Lung (tissue), 12 donors: ENCODE data around the gene CORO7. TPM values are rescaled to one million over a fixed set of nuclear protein-coding genes. Genes with fewer than 3 reads are reported as not detected.

Experiments used
- ATAC-seq: fragments of 200-7000 bp; cut with Tn5 transposase; one replicate; pipeline ENCODE4 v1.9.1; 2020; ENCODE audit warnings: moderate number of reproducible peaks; ENCODE audit not compliant: insufficient read depth, low FRiP score
- DNase-seq, 3 donors: peaks; one replicate each; pipeline ENCODE4 v3.0.0-alpha.2; 2013 to 2017
- H3K27ac ChIP-seq, 2 donors: one replicate each; pipeline ENCODE4 v1.5.1; 2013; ENCODE audit warnings: mild to moderate bottlenecking in 2 of 2, moderate library complexity in 2 of 2, control low read depth in 1 of 2, inconsistent platforms in 1 of 2, low read depth in 1 of 2, low read length in 1 of 2
- H3K27me3 ChIP-seq, 3 donors: one replicate each; pipeline ENCODE4 v1.5.1; 2013; ENCODE audit warnings: low read length in 2 of 3; ENCODE audit not compliant: control insufficient read depth in 3 of 3, insufficient read depth in 3 of 3
- H3K36me3 ChIP-seq, 4 donors: one replicate each; pipeline ENCODE4 v1.5.1; 2013; ENCODE audit warnings: low read length in 4 of 4, mild to moderate bottlenecking in 1 of 4, moderate library complexity in 1 of 4; ENCODE audit not compliant: control insufficient read depth in 4 of 4, insufficient read depth in 4 of 4
- H3K4me1 ChIP-seq, 5 donors: one replicate each; pipeline ENCODE4 v1.5.1; 2013; ENCODE audit warnings: low read length in 5 of 5, mild to moderate bottlenecking in 2 of 5, moderate library complexity in 1 of 5; ENCODE audit not compliant: control insufficient read depth in 5 of 5, insufficient read depth in 5 of 5
- H3K4me3 ChIP-seq: one replicate; pipeline ENCODE4 v1.5.1; 2013; ENCODE audit warnings: mild to moderate bottlenecking, control low read depth, moderate library complexity
- H3K9ac ChIP-seq, 2 donors: one replicate each; pipeline ENCODE4 v1.5.1; 2013; ENCODE audit warnings: low read length in 2 of 2, control low read depth in 1 of 2; ENCODE audit not compliant: insufficient read depth in 1 of 2
- H3K9me3 ChIP-seq, 4 donors: one replicate each; pipeline ENCODE4 v1.5.1; 2013; ENCODE audit warnings: low read length in 3 of 4, mild to moderate bottlenecking in 1 of 4, moderate library complexity in 1 of 4; ENCODE audit not compliant: control insufficient read depth in 4 of 4, insufficient read depth in 3 of 4
- CTCF ChIP-seq: IDR thresholded peaks from 2 replicates; pipeline ENCODE4 v1.5.1; 2012; ENCODE audit warnings: mild to moderate bottlenecking; ENCODE audit errors: control extremely low read depth, extremely low read depth
- WGBS, 2 donors: extraction: QIAGEN DNeasy Blood & Tissue Kit; methylation state at CpG; one replicate each; pipeline ENCODE4 v1.1.7; 2013; 5-methylcytosine and 5-hydroxymethylcytosine counted together
- polyA plus RNA-seq, 2 donors: library from polyadenylated mRNA; stranded (reverse); fragments of 200-250 nt; gene quantifications; one replicate each; pipeline ENCODE4 v1.2.1, GENCODE V29; 2013
- total RNA-seq, 2 donors: library from RNA; depleted of rRNA in 1 of 2; stranded (reverse); fragments of >200 nt in 1 of 2; gene quantifications; one replicate each; pipeline ENCODE4 v1.2.1, GENCODE V29; 2014 to 2021
- donor health status: control.
- donor health status: control.
- donor health status: Bipolar disorder and iron deficiency.
- donor health status: healthy.
- donor health status: DM: yes; HTN: yes; CAD: no.

CORO7 gene
- total and polyA plus RNA-seq, 4 donors, result 27.8 to 86.2 (median 46.1) TPM

- DNase-seq (peak in 2 of 3 donors; percentile 39 to 53), ATAC-seq (no peak)
- H3K36me3 ChIP-seq, result no peaks in the 10 kb centered on the region
- H3K4me3 ChIP-seq, result no peak overlapping the region
- no peak for TF ChIP-seq CTCF
- H3K27me3 ChIP-seq, result no peaks in the 10 kb centered on the region
- peak overlapping the region in 1 of 2 donors; percentile 94 for H3K27ac ChIP-seq
- H3K9me3 ChIP-seq, result no peaks in the 10 kb centered on the region
- 50 to 66% methylated on average over 13 of the region's 13 CpGs for whole genome bisulfite sequencing, 2 donors
- peaks cover 6 to 59% (median 54%) of the 10 kb centered on the region in 5 donors for H3K4me1 ChIP-seq
- no peak overlapping the region for H3K9ac ChIP-seq
Measured at GRCh38 chr16:4318451-4318910, 97.9 kb downstream of the CORO7 start.

- Histone ChIP-seq H3K4me3 (no peak overlapping the region), H3K36me3 (no peaks in the 10 kb centered on the region), H3K27ac (peak overlapping the region; percentile 79 to 94), H3K9ac (no peak overlapping the region), H3K27me3 (no peaks in the 10 kb centered on the region), H3K4me1 (peaks cover 6 to 56% (median 48%) of the 10 kb centered on the region in 5 donors), H3K9me3 (no peaks in the 10 kb centered on the region)
- ATAC-seq, result no peak
- TF ChIP-seq CTCF, result no peak
- peak in 2 of 3 donors; percentile 43 to 50 for DNase-seq
- WGBS, 2 donors, result 41 to 63% methylated on average over 8 to 12 of the region's 12 CpGs
Measured at GRCh38 chr16:4317532-4318450, 98.6 kb downstream of the CORO7 start.

- WGBS, 2 donors, result 25 to 75% methylated on average over 16 to 20 of the region's 20 CpGs
- no peak overlapping the region for H3K9ac ChIP-seq
- no peak for TF ChIP-seq CTCF
Measured at GRCh38 chr16:4316864-4317531, 99.4 kb downstream of the CORO7 start.

More at GRCh38 chr16:4316864-4317531, 99.4 kb downstream of the CORO7 start:
- peak overlapping the region; percentile 79 to 94 for H3K27ac ChIP-seq
- H3K4me3 ChIP-seq, result peak overlapping the region; percentile 78
- ATAC-seq, result peak; percentile 19
- DNase-seq, result peak in 1 of 3 donors; percentile 46
- no peaks in the 10 kb centered on the region for H3K36me3 ChIP-seq
- no peaks in the 10 kb centered on the region for H3K9me3 ChIP-seq
- H3K27me3 ChIP-seq, result no peaks in the 10 kb centered on the region
- H3K4me1 ChIP-seq, result peaks cover 6 to 56% (median 48%) of the 10 kb centered on the region in 5 donors
